GM18951 (cell line): ENCODE measurements around the gene MBL2.

Experiments
- POLR2A ChIP-seq: IDR thresholded peaks from 4 replicates; pipeline ENCODE4 v1.6.1; 2011; ENCODE audit warnings: mild to moderate bottlenecking; ENCODE audit not compliant: insufficient read length, insufficient read depth; ENCODE audit errors: extremely low read depth
- in situ Hi-C: fragments of 300-500 bp; cut with MboI; formaldehyde crosslinking; loops from one replicate; pipeline ENCODE4 v1.12.0; 2022; ENCODE audit warnings: low sequenced_read_pairs, mixed read lengths, inconsistent platforms; ENCODE audit not compliant: unreplicated experiment

Gene MBL2

DNA sequence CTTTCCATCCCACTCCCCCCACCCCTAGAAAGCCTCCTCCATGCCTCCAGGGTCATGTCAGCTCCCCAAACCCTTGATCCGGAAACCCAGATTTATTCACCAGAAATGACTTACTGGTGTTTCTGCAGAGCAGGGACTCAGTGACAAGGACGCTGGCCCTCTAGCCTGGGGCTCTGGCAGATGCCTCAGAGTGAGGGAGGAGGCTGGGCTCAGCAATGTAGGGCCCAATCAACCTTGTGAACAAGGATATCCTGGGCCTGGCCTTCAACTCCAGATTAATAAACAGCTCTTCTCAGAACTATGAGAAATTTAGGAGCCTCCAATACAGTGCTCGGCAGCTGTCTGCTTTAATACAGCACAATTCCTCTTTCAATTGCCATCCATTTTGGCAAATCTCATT is at the start of gene MBL2:
Gene MBL2, minus strand, starts transcription at position 162 of the 400 bp plus-strand sequence. CDS start 1,149 bp downstream, outside the sequence.
- no peak for TF ChIP-seq POLR2A
- in situ Hi-C loops, result no loop called here

GRCh38 chr10:52820309-52820708 is 47.7 kb upstream of the MBL2 start:
- in situ Hi-C loops, result no loop called here
- no peak for TF ChIP-seq POLR2A

DNA sequence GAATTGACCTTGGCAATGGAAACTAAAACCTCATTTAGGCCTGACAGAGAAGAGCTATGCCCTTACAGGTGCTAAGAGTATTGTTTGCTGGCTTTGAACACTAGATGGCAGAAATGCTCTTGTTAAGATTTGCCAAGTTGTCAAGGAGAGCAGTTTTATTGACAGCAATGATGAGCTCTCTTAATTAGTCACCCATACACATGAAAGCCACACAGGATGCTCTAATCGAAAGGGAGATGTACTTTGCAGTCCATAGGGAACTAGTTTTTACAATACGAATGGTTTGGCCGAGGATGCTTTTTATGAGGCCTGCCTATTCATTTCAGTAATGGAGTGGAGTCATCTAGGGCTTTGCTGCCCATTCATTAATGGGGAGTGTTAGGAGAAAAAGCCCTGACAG is 45.4 kb upstream of the MBL2 start:
- no peak for TF ChIP-seq POLR2A

GRCh38 chr10:52814506-52814905 is 41.9 kb upstream of the MBL2 start:
- no peak for TF ChIP-seq POLR2A
- in situ Hi-C loops, result no loop called here

More for the DNA sequence above, 45.4 kb upstream of the MBL2 start:
- in situ Hi-C loops, result no loop called here

- in situ Hi-C loops, result no loop called here
- no peak for TF ChIP-seq POLR2A
These were observed 39.2 kb upstream of the MBL2 start for GRCh38 chr10:52811776-52812175.

- no peak for TF ChIP-seq POLR2A
- in situ Hi-C loops, result no loop called here
These were observed 38.2 kb upstream of the MBL2 start for GRCh38 chr10:52810761-52811160.

DNA sequence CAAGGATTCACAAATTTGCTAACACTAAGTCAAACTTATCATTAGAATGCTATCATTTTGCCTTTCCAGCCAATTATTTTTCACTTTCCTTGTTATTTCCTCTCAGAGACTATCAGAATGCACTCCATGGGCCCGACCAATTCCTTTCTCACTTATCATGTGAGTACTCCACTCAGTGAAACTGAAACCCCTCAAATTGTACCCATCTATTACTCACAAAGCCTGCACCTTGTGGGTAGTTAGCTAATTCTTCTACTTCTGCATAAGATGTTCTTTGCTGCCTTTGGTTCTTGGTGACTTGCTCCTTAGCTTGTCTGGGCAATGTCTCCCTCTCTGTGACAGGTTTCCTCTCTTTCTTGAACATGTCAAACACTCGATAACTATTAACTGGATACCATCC is 35.2 kb upstream of the MBL2 start:
- in situ Hi-C loops, result no loop called here
- no peak for TF ChIP-seq POLR2A

GRCh38 chr10:52805414-52806285 is 33.1 kb upstream of the MBL2 start:
- no peak for TF ChIP-seq POLR2A
- in situ Hi-C loops, result no loop called here

DNA sequence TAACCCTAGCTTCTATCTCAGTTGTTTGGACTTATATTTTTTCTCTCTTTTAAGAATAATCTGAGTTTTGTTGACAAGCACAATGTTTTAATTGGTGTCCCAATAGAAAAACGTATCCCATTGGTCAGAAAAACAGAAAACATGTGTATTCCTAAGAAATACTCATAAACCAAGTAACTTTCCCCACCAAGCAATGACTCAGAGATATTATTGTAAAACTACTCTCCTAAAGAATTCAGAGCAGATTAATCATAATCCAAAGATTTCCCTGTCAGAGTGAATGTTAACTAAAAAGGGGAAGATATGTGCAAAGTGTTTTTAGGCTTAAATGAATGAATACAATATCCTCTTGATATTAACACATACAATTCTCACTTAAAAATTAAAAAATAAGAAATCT is 29.4 kb upstream of the MBL2 start:
- in situ Hi-C loops, result no loop called here
- TF ChIP-seq POLR2A, result no peak

DNA sequence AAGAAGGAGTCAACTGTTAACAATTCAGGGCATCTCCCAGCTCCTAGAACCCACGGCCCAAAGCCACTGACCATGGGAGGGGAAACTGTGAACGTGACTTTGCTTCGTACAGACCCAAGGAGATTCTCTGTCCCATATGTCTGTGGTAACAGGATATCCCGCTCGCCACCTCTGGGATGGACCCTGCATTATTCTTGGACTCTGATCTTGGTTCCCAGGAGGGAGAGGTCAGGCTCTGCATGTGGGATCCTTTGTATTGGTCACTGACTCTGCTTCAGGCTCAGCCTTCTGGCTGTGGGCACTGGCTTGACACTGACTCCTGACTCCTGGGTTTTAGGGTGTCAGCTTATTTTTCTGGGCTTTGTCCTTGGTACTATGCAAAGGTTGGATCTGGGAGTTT is 13.5 kb upstream of the MBL2 start:
- TF ChIP-seq POLR2A, result no peak
- in situ Hi-C loops, result no loop called here

DNA sequence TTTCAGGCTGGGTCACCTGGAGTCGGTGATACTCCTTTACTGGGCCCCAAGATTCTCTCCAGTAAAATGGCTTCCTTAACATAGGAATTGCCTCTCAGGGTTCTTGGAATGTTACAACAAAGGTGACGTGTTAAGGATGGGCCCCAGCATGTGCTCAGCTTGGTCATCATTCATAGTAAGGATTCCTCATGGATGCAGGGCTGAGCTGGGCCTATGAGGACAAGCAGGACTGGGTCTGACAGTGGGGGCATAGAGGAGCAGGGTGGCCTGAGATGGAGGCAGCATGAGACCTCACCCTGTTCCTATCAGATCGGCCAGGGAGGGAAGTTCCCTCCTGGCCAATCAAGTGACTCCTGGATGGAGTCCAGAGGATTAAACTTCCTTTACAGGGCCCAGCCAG is 12.8 kb upstream of the MBL2 start:
- no peak for TF ChIP-seq POLR2A
- in situ Hi-C loops, result no loop called here

DNA sequence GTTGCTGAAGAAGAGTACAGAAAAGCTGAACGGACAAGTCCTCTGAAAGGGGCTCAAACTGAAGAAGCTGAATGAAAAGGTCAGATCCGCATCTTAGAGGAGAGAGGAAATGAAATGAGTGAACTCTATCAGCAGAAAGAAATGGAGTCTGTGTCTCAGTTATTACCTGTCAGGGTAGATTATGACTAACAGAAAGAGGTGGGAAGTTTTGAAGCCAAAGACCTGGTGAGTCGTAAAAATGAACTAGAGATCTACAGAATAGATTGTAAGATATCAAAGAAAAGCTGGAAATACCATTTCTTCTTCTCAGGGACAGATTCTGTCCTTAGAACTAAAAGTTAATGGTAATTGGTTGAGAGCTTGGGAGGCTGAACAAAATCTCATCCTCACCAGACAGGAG is 11.1 kb upstream of the MBL2 start:
- in situ Hi-C loops, result no loop called here
- TF ChIP-seq POLR2A, result no peak

GRCh38 chr10:52782554-52782953 is 10.0 kb upstream of the MBL2 start:
- in situ Hi-C loops, result no loop called here
- TF ChIP-seq POLR2A, result no peak

DNA sequence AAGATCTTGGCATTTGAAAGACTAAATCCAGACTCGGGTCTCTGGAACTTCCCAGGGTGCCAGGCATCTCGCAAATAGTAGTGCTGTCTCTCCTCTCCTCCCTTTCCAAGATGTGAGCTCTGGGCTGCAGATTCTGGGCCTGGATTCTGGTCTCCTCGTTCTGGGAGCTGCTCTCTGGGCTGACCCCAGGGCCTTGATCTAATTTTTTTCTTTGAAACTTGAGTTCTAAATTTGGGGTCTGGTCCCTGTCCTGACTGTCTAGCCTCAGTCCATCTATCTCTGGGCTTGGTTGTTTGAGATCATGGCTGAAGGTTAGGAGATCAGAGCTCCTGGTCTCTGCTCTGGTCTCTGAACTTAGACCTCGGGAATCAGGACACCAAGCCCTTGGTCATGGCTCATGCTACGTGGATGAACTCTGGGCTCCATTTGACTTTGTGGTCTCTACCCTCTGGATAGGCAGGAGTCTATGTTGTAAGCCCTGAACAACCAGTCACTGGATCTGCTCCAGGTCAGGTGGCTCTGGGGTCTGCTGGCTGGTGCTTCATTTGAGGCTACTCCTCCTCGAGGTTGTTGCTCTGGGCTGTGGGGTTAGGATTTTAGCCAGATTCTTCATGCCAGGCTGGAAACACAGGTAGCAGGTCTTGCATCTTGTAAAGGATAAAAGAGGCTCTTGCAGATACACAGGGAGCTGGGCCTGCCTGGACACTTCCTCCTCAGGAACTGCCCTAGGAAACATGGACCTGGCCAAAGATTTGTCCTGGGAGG is 8.0 kb upstream of the MBL2 start:
- in situ Hi-C loops, result no loop called here
- no peak for TF ChIP-seq POLR2A
